Measurements from ENCODE around the gene HNRNPM. TPM values are rescaled to one million over a fixed set of nuclear protein-coding genes. Genes with fewer than 3 reads are reported as not detected.

HNRNPM gene
- total RNA-seq, 3 donors from 2014 or later = 448 to 486 (median 453) TPM

DNA sequence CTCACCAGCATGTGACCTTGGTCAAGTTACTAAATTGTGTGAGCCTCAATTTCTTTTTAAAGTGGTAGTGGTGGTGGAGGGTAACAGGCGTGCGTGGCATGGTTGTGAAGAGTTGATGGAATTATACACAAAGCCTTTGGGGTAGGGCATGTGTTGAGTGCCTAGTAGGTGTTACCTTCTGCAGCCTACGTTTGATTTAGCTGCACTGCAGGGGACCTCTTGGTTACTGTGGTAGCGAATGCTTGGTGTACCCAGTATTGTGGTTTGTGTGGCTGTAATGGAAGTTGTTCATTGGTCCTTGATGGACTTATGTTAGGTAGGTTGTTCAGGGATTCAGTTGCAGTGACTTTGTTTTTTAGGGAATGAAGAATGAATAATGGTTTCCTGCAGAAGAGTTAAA lies 33.1 kb downstream of the HNRNPM start:
- Mint-ChIP-seq H3K4me1 (ENCODE audit: low read depth) (peaks cover 54% of the 10 kb centered on the region), H3K9me3 (no peaks in the 10 kb centered on the region), H3K27me3 (ENCODE audit: low read depth) (no peaks in the 10 kb centered on the region), H3K4me3 (peak overlapping the region; percentile 11), H3K36me3 (ENCODE audit: insufficient read depth) (peaks cover 51% of the 10 kb centered on the region)
- DNase-seq (no peak), ATAC-seq (peak; percentile 24 to 31)

DNA sequence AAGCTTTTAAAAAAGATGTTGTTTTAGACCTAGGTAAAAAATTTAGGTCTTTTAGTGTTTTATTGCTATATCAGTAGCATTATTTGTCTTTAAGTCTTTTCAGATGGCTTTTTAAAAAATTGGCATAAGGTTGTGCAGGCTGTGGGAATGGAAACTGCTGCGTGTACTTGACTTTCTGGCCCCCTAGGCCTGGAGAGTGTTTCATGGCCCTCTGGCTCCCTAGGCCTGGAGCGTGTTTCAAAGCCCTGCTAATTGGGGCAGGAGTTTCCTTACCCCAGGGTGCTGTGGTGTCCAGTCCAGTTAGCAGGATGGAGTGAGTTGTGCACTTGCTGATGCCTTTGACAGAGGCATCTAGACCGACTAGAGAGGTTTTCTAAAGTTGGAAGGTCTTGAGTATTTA lies 33.8 kb downstream of the HNRNPM start:
- no peak for DNase-seq
- peaks cover 53% of the 10 kb centered on the region for H3K36me3 Mint-ChIP-seq (ENCODE audit: insufficient read depth)
- peaks cover 55% of the 10 kb centered on the region for H3K4me1 Mint-ChIP-seq (ENCODE audit: low read depth)
- no peaks in the 10 kb centered on the region for H3K9me3 Mint-ChIP-seq
- ATAC-seq = no peak
- no peak overlapping the region for H3K4me3 Mint-ChIP-seq
- no peaks in the 10 kb centered on the region for H3K27me3 Mint-ChIP-seq (ENCODE audit: low read depth)

DNA sequence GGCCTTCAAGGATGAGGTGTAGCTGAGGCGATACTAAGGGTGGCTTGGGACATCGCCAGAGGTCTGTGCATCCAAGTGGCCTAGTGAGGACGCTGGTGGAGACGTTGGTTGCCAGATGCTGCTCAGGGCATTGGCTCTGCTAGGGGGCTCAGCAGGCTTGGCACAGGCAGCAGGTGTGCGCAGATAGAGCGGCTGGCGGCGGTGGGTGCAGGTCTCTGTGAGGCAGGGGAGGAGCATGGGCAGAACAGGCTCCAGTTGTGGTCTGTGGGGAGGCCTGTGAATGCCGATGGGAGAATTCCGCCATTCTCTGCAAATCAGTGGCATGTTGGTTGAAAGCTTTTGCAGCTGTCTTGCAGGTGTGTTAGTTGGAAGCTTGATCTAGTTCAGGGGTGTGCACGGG lies 36.4 kb downstream of the HNRNPM start:
- H3K4me3 Mint-ChIP-seq = no peak overlapping the region
- H3K9me3 Mint-ChIP-seq = no peaks in the 10 kb centered on the region
- no peak for DNase-seq
- H3K27me3 Mint-ChIP-seq (ENCODE audit: low read depth) = no peaks in the 10 kb centered on the region
- peak in 1 of 2 donors; percentile 16 for ATAC-seq
- peaks cover 42% of the 10 kb centered on the region for H3K36me3 Mint-ChIP-seq (ENCODE audit: insufficient read depth)
- peaks cover 50% of the 10 kb centered on the region for H3K4me1 Mint-ChIP-seq (ENCODE audit: low read depth)

DNA sequence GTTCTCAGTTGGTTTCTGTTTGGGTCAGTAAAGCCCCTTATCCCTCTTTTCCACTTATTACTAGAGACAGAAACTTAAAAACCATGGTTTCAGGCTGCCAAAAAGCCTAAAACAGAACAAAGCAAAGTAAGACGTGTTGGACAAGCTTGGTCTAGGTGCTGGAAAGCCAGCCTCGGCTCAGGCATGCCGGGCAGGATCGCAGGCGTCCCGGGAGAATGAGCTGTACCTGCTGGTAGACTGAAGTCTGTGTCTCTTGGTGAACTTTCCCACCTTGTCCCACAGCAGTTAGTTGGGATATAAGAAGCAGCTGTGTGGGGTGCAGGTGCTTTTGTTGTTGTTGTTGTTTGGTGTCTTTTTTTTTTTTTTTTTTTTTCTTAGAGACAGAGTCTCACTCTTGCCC lies 36.8 kb downstream of the HNRNPM start:
- Mint-ChIP-seq H3K4me1 (ENCODE audit: low read depth) (peaks cover 51% of the 10 kb centered on the region), H3K36me3 (ENCODE audit: insufficient read depth) (peaks cover 43% of the 10 kb centered on the region), H3K9me3 (no peaks in the 10 kb centered on the region), H3K4me3 (no peak overlapping the region), H3K27me3 (ENCODE audit: low read depth) (no peaks in the 10 kb centered on the region)
- DNase-seq (no peak), ATAC-seq (no peak)

DNA sequence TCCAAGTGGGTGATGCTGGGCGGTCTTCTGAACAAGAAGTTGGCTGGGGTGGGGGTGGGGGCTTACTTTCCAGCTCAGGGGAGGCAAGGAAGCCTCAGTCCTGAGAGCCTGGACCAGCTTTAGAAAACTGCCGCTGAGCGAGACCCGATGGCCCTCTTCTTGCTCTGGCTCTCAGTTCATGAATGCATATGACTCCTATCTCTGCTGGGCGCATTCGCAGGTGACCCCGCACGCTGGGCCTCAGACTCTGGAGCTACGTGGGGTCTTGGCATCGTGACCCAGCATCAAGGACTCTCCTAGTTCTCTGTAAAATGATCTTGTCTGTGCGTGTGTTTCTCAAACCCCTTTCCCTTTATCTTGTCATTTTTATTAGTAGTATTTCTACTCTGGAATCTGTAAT lies 37.9 kb downstream of the HNRNPM start:
- H3K4me3 Mint-ChIP-seq = no peak overlapping the region

DNA sequence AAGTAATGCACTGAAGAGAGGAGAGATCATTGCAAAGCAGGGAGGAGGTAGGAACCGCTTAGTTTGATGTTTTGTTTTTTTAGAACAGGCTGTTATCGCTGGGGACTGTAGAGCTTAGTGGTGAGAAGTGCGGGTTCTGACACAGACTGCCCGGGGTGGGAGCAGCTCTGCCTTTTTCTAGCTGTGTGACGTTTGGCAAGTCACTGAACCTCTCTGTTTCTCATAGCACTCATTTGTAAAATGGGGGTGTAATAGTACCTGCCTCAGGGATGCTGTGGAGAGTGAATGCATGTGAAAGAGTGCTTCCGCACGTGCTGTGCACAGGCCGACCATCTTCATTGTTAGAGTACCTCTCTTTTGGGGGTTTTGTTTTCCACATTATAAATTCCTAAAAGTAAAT lies 38.4 kb downstream of the HNRNPM start:
- DNase-seq (no peak), ATAC-seq (no peak)
- H3K4me1 Mint-ChIP-seq (ENCODE audit: low read depth) = peaks cover 52% of the 10 kb centered on the region
- no peaks in the 10 kb centered on the region for H3K9me3 Mint-ChIP-seq
- peaks cover 44% of the 10 kb centered on the region for H3K36me3 Mint-ChIP-seq (ENCODE audit: insufficient read depth)
- H3K27me3 Mint-ChIP-seq (ENCODE audit: low read depth) = no peaks in the 10 kb centered on the region
- no peak overlapping the region for H3K4me3 Mint-ChIP-seq

More for the DNA sequence above, 37.9 kb downstream of the HNRNPM start:
- DNase-seq (no peak), ATAC-seq (no peak)
- Mint-ChIP-seq H3K27me3 (ENCODE audit: low read depth) (no peaks in the 10 kb centered on the region), H3K4me1 (ENCODE audit: low read depth) (peaks cover 52% of the 10 kb centered on the region), H3K9me3 (no peaks in the 10 kb centered on the region), H3K36me3 (ENCODE audit: insufficient read depth) (peaks cover 44% of the 10 kb centered on the region)

DNA sequence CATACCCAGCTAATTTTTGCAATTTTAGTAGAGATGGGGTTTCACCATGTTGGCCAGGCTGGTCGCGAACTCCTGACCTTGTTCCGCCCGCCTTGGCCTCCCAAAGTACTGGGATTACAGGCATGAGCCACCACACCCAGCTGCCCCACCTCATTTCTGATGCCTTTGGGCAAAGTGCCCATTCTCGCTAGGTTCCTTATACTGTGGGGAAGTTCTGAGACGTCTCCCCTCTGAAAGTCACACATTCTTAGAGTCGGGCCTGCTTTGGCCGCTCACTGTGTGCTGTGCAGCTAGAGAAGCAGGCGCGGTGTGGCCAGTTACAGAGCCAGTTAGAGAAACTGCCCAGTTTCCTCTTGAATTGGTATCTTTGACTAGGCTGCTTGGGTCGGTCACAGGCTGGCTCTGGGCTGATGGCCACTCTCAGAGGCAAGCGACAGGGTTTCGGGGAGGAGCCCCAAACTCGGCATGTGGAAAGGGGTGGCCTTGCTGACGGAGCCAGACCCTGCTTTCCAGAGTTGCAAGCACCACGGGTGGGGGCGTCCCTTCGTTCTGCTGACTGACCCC lies 39.6 kb downstream of the HNRNPM start:
- Mint-ChIP-seq H3K9me3 (no peaks in the 10 kb centered on the region), H3K27me3 (ENCODE audit: low read depth) (no peaks in the 10 kb centered on the region), H3K4me1 (ENCODE audit: low read depth) (peaks cover 43% of the 10 kb centered on the region), H3K36me3 (ENCODE audit: insufficient read depth) (peaks cover 45% of the 10 kb centered on the region), H3K4me3 (no peak overlapping the region)
- DNase-seq (no peak), ATAC-seq (no peak)

DNA sequence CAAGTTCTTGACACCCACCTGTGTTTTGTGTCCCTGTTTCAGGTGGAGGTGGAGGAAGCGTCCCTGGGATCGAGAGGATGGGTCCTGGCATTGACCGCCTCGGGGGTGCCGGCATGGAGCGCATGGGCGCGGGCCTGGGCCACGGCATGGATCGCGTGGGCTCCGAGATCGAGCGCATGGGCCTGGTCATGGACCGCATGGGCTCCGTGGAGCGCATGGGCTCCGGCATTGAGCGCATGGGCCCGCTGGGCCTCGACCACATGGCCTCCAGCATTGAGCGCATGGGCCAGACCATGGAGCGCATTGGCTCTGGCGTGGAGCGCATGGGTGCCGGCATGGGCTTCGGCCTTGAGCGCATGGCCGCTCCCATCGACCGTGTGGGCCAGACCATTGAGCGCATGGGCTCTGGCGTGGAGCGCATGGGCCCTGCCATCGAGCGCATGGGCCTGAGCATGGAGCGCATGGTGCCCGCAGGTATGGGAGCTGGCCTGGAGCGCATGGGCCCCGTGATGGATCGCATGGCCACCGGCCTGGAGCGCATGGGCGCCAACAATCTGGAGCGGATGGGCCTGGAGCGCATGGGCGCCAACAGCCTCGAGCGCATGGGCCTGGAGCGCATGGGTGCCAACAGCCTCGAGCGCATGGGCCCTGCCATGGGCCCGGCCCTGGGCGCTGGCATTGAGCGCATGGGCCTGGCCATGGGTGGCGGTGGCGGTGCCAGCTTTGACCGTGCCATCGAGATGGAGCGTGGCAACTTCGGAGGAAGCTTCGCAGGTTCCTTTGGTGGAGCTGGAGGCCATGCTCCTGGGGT lies 41.0 kb downstream of the HNRNPM start:
- Mint-ChIP-seq H3K27me3 (ENCODE audit: low read depth) (no peaks in the 10 kb centered on the region), H3K9me3 (no peaks in the 10 kb centered on the region), H3K4me1 (ENCODE audit: low read depth) (peaks cover 39% of the 10 kb centered on the region), H3K4me3 (no peak overlapping the region), H3K36me3 (ENCODE audit: insufficient read depth) (peaks cover 44% of the 10 kb centered on the region)
- DNase-seq (no peak), ATAC-seq (no peak)

DNA sequence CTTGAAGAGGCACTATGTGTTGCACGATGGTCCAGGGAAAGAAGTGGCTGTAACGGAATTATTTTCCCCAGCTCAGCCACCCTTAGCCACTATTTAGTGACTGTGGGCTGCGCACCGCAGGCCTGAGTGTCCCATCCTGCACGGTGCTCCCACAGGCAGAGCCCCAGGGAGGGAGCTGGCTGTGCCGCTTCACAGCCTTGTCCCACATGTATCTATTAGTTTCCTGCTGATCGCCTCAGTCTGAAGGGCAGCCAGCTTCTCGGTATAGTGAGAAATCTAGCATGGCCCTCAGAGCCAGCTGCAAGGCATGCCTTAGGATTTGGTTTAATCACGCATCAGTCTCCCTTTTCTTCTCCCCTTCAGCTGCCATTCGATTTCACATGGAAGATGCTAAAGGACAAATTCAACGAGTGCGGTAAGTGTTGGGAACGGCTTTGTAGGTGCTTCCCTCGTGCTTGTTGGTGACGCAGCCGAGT lies 41.9 kb downstream of the HNRNPM start:
- Mint-ChIP-seq H3K4me3 (no peak overlapping the region), H3K4me1 (ENCODE audit: low read depth) (peaks cover 30% of the 10 kb centered on the region)

DNA sequence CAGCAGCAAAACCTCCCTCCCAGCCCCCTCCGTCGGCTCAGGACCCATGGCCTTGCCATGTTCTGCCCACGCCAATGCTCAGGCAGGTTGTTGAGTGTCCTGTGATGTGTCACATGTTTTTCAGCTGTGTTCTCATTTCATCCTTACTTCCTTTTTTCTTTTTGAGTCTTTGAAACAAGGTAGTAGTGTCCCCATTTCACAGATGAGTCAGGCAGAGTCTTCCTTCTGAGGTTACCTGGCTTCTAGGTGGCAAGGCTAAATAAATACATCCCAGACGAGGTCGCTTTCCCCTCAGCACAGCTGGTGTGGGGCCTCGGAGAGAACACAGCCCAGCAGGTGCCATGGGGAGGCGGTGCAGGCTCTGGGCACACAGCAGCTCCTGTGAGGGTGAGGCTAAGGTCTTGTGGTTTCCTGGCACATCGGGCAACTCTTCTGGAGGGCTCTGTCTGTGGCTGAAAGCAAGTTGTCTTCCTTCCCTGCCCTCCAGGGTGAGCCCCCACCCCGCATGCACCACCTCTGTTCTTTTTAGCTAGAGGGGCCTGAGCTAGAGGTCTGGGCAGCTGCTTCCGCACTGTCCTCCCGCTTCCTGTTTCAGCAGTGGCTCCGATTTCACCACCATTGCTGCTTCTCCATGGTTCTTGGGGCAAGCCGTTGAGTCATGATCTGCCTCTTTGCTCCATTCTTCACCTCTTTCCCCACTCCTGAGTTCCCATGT lies 42.5 kb downstream of the HNRNPM start:
- H3K4me1 Mint-ChIP-seq (ENCODE audit: low read depth) = peaks cover 30% of the 10 kb centered on the region
- DNase-seq = peak; percentile 44
- H3K27me3 Mint-ChIP-seq (ENCODE audit: low read depth) = no peaks in the 10 kb centered on the region
- no peaks in the 10 kb centered on the region for H3K9me3 Mint-ChIP-seq
- H3K4me3 Mint-ChIP-seq = peak overlapping the region; percentile 38
- peaks cover 32% of the 10 kb centered on the region for H3K36me3 Mint-ChIP-seq (ENCODE audit: insufficient read depth)
- ATAC-seq = peak; percentile 79 to 81

More for the DNA sequence above, 41.9 kb downstream of the HNRNPM start:
- no peaks in the 10 kb centered on the region for H3K9me3 Mint-ChIP-seq
- peak in 1 of 2 donors; percentile 5 for ATAC-seq
- H3K27me3 Mint-ChIP-seq (ENCODE audit: low read depth) = no peaks in the 10 kb centered on the region
- no peak for DNase-seq
- H3K36me3 Mint-ChIP-seq (ENCODE audit: insufficient read depth) = peaks cover 36% of the 10 kb centered on the region

DNA sequence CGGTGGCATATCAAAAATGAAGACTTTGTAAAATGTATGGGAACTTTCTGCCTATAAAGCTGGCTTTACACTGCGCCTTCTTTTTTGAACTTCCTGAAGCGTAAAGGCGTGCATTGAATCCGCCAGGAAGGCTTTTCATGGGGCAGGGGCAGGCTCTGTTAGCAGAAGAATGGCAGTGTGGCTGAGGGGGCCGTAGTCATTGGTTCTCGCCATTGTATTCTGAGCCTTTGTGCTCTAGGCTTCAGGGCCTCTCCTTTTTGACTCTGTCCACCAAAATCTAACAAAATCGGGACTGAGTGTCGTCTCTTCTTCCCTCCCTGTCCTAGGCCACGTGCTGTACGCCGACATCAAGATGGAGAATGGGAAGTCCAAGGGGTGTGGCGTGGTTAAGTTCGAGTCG lies 43.6 kb downstream of the HNRNPM start:
- Mint-ChIP-seq H3K4me1 (ENCODE audit: low read depth) (peaks cover 27% of the 10 kb centered on the region), H3K36me3 (ENCODE audit: insufficient read depth) (peaks cover 24% of the 10 kb centered on the region), H3K4me3 (no peak overlapping the region), H3K9me3 (no peaks in the 10 kb centered on the region), H3K27me3 (ENCODE audit: low read depth) (no peaks in the 10 kb centered on the region)
- DNase-seq (no peak), ATAC-seq (no peak)

DNA sequence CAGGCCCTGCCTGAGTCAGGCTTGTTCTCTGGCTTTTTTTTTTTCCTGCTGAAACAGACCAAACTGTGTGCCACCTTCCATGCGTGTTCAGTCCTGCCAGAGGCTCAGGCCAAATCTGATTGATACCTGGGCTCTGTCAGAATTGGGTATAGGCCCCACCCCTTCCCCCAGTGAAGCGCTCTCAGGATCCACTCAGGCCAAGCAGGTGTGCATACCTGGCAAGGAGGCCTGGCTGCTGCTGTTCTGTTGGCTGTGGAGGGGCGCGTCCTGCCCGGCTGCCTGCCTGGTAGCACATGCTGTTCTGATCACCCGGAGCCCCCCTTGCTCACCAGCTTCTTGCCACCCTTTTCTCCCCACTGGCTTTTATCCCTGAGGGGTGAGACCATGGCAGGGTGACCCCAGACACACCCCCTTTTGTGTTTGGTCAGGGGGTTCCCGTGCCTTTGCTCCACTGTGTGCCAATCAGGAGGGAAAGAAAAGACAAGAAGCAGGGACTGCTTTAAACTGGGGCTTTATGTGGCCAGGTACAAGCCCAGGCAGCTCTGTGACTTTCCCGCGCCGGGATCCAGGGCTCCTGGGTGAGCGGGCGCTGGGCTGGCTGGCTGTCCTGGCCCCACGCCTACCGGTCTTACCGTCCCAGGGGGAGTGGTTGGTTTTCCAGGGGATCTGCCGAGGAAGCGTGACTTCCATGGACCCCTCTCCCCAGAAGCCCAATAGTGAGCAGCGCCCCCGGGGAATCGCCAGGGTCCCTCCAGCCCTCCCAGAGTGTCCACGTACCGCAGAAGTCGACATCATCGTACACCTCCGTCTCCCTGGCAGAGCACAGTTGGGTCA lies 45.0 kb downstream of the HNRNPM start:
- ATAC-seq (no peak), DNase-seq (no peak)
- no peak overlapping the region for H3K4me3 Mint-ChIP-seq
- peaks cover 23% of the 10 kb centered on the region for H3K36me3 Mint-ChIP-seq (ENCODE audit: insufficient read depth)
- no peaks in the 10 kb centered on the region for H3K9me3 Mint-ChIP-seq
- no peaks in the 10 kb centered on the region for H3K27me3 Mint-ChIP-seq (ENCODE audit: low read depth)
- peaks cover 34% of the 10 kb centered on the region for H3K4me1 Mint-ChIP-seq (ENCODE audit: low read depth)

DNA sequence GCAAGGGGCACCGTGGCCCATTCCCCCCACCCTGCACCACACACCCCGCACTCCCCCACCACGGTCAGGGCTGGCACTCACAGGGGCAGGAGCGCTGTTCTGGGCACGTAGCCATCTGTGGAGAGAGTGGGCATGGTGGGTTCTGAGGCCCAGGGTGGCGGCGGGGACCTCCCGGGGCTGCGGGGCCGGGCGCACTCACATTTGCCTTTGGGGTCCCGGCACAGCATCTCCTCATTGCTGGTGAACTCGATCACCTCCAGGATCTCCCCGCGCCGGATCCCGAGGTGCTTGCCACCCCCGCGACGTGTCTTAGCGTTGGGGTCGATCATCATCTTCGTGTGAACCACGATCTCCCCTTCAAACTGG lies 45.6 kb downstream of the HNRNPM start:
- DNase-seq (no peak), ATAC-seq (no peak)
- Mint-ChIP-seq H3K4me1 (ENCODE audit: low read depth) (peaks cover 33% of the 10 kb centered on the region), H3K36me3 (ENCODE audit: insufficient read depth) (peaks cover 23% of the 10 kb centered on the region), H3K4me3 (no peak overlapping the region), H3K27me3 (ENCODE audit: low read depth) (no peaks in the 10 kb centered on the region), H3K9me3 (no peaks in the 10 kb centered on the region)

DNA sequence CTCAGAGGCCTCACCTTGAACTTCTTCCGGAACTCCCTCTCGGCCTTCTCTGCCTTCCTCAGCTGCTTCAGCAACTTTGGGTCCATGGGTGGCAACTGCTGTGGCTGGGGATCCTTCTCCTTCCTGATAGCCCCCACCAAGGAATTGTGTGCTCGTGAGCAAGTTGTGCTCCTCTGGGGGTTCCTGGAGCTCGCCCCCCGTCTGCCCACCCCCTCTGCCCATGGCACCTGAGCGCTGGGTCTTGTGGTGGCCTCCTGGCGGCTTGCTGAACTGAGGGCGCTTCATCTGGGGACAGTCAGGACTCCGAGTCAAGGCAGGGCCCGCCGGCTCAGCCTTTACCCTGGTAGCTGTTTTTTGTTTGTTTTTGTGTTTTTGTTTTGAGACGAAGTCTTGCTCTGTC lies 46.1 kb downstream of the HNRNPM start:
- Mint-ChIP-seq H3K4me1 (ENCODE audit: low read depth) (peaks cover 36% of the 10 kb centered on the region), H3K4me3 (no peak overlapping the region), H3K9me3 (no peaks in the 10 kb centered on the region), H3K36me3 (ENCODE audit: insufficient read depth) (peaks cover 23% of the 10 kb centered on the region), H3K27me3 (ENCODE audit: low read depth) (no peaks in the 10 kb centered on the region)
- DNase-seq (no peak), ATAC-seq (no peak)
